Activated naive CD4-positive, alpha-beta T cell treated with anti-CD3 and anti-CD28 coated beads, Interleukin-2, amount 50 U/mL, for 24 hours (primary cell): Measurements from ENCODE around the gene PTPRM.

Experiments
- H3K27ac Mint-ChIP-seq: one replicate; pipeline ENCODE4 v1.8.0; 2021; ENCODE audit warnings: mild to moderate bottlenecking, mixed read lengths
- H3K27me3 Mint-ChIP-seq: one replicate; pipeline ENCODE4 v1.8.0; 2021; ENCODE audit warnings: mixed read lengths
- H3K36me3 Mint-ChIP-seq: one replicate; pipeline ENCODE4 v1.8.0; 2021; ENCODE audit warnings: mixed read lengths
- H3K4me1 Mint-ChIP-seq: one replicate; pipeline ENCODE4 v1.8.0; 2021; ENCODE audit warnings: mixed read lengths
- H3K4me3 Mint-ChIP-seq: one replicate; pipeline ENCODE4 v1.8.0; 2021; ENCODE audit warnings: mild to moderate bottlenecking, mixed read lengths
- H3K9me3 Mint-ChIP-seq: one replicate; pipeline ENCODE4 v1.8.0; 2021; ENCODE audit warnings: mixed read lengths

PTPRM gene

DNA sequence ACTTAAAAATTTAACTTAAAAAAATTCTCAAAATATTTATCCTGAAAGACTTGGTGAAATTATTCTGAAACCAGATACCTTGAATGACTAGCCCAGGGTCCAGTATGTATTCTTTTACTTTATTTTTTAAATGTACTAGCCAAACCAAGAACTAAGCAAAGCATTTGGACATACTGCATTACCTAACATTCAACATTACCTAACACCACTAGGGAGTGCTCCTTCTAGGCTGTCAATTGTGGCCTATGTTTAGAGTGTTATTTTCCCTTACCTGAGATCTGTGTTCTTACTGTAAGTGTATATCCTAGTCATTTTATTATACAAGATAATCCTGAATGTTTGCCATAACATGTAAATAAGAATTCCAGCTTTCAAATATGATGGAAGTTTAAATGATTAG is 496.6 kb downstream of the PTPRM start:
- no peak overlapping the region for H3K4me3 Mint-ChIP-seq
- no peaks in the 10 kb centered on the region for H3K4me1 Mint-ChIP-seq
- no peak overlapping the region for H3K27ac Mint-ChIP-seq
- H3K36me3 Mint-ChIP-seq = no peaks in the 10 kb centered on the region
- no peaks in the 10 kb centered on the region for H3K9me3 Mint-ChIP-seq
- no peaks in the 10 kb centered on the region for H3K27me3 Mint-ChIP-seq

DNA sequence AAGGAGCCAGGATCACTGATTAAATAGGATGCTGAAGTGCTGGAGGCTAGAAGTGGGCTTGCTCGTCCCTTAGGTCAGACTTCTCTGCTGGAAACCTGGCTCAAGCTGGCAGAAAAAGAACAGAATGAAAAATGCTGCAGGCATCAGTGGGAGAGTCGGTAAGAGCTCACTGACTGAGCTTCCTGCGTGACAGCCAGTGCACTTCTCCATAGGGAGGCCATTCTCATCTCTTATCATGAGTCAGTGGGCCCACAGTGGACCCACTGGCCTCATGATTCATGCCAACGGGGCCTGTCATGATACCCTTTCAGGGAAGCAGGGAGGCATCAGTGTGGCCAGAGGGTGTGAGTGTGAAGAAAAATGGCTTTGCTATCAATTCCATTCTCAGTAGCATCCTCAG is 498.2 kb downstream of the PTPRM start:
- Mint-ChIP-seq H3K27me3 (no peaks in the 10 kb centered on the region), H3K4me3 (no peak overlapping the region), H3K4me1 (no peaks in the 10 kb centered on the region), H3K27ac (no peak overlapping the region), H3K36me3 (no peaks in the 10 kb centered on the region), H3K9me3 (no peaks in the 10 kb centered on the region)

DNA sequence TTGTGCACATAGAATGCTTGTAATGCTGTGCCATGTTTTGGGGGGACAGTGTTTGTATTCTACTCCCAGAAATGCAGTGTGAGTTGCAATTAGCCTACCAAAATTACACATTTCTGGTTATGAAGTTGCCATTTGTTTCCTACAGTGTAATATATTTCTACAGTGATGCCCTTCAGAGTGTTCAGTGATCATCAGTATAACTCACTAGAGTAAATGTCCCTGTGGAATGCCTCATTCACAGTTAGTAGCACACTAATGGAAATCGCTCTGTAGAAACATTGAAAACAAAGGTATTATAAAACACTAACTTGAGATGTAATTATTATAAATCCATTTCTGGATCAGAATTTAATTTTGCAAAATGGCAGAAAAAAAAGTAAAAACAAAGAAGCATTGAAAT is 498.7 kb downstream of the PTPRM start:
- Mint-ChIP-seq H3K4me3 (no peak overlapping the region), H3K27ac (no peak overlapping the region), H3K4me1 (no peaks in the 10 kb centered on the region), H3K36me3 (no peaks in the 10 kb centered on the region), H3K9me3 (no peaks in the 10 kb centered on the region), H3K27me3 (no peaks in the 10 kb centered on the region)

DNA sequence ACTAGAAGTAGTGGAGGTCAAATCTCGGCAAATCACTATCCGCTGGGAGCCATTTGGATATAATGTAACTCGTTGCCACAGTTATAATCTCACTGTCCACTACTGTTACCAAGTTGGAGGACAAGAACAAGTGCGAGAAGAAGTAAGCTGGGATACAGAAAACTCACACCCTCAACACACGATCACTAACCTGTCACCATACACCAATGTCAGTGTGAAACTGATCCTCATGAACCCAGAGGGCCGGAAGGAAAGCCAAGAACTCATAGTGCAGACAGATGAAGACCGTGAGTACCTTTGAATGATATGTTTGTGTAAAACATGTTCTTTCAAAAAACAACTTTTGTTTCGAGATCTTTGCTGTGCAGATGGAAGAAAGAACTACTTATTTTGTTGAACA is 502.6 kb downstream of the PTPRM start:
- no peaks in the 10 kb centered on the region for H3K36me3 Mint-ChIP-seq
- H3K4me3 Mint-ChIP-seq = no peak overlapping the region

DNA sequence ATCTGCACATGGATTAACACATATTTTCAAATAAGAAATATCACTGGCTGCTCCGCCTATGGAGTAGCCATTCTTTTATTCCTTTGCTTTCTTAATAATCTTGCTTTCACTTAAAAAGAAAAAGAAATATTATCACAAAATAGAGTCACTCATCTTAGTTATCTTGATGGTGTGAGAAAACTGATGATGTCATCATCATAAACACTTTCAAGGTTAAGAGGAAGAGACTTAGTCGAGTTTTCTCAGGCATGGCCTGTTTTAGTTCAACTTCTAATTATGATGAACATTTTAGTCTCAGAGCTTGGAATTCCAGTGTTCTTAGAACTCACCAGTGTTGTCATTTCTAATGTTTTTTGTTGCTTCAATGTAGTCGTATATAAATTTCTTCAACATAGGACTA is 506.1 kb downstream of the PTPRM start:
- H3K36me3 Mint-ChIP-seq = no peaks in the 10 kb centered on the region
- no peak overlapping the region for H3K4me3 Mint-ChIP-seq
- H3K4me1 Mint-ChIP-seq = no peaks in the 10 kb centered on the region
- no peaks in the 10 kb centered on the region for H3K27me3 Mint-ChIP-seq
- H3K27ac Mint-ChIP-seq = no peak overlapping the region
- H3K9me3 Mint-ChIP-seq = no peaks in the 10 kb centered on the region

More for the DNA sequence above, 502.6 kb downstream of the PTPRM start:
- H3K27ac Mint-ChIP-seq = no peak overlapping the region
- H3K4me1 Mint-ChIP-seq = no peaks in the 10 kb centered on the region
- H3K9me3 Mint-ChIP-seq = no peaks in the 10 kb centered on the region
- no peaks in the 10 kb centered on the region for H3K27me3 Mint-ChIP-seq

DNA sequence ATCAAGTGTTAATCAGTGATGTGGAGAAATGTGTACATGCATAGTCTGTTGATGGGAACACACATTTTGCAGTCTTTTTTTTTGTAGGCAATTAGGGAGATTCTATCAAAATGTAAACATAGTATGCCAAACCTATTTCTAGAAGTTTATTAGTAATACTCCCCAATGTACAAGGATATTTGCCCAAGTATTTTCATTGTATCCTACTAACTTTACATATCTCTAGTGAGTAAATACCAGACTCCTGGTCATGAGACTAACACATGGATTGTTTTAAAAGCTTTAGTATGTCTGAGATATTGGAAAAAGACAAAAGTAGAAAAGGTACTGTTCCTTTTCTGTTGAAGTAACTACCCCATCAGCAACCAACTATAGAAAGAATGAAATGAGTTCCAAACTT is 513.0 kb downstream of the PTPRM start:
- no peak overlapping the region for H3K27ac Mint-ChIP-seq
- H3K36me3 Mint-ChIP-seq = no peaks in the 10 kb centered on the region
- H3K4me1 Mint-ChIP-seq = no peaks in the 10 kb centered on the region
- H3K27me3 Mint-ChIP-seq = no peaks in the 10 kb centered on the region
- no peak overlapping the region for H3K4me3 Mint-ChIP-seq
- H3K9me3 Mint-ChIP-seq = no peaks in the 10 kb centered on the region

DNA sequence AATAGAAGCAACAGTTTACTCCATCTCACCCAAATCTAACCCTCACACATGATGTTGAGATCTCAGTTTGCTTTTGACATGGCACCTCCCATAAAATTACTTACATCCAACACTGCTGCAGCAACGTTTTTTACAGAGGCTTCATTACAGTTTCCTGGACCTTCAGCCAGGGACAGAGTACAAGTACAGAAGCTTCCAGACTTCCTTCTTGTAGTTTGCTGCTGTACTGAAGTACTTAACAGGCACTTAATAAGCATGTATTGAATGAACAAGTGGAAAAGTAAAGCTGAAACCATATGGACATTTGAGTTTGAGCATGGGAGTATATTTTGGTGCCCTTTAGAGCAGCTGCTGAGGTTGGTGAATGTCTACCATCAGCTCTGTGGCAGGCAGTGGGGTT is 514.2 kb downstream of the PTPRM start:
- Mint-ChIP-seq H3K9me3 (no peaks in the 10 kb centered on the region), H3K27ac (no peak overlapping the region), H3K4me1 (no peaks in the 10 kb centered on the region), H3K36me3 (no peaks in the 10 kb centered on the region), H3K27me3 (no peaks in the 10 kb centered on the region), H3K4me3 (no peak overlapping the region)

DNA sequence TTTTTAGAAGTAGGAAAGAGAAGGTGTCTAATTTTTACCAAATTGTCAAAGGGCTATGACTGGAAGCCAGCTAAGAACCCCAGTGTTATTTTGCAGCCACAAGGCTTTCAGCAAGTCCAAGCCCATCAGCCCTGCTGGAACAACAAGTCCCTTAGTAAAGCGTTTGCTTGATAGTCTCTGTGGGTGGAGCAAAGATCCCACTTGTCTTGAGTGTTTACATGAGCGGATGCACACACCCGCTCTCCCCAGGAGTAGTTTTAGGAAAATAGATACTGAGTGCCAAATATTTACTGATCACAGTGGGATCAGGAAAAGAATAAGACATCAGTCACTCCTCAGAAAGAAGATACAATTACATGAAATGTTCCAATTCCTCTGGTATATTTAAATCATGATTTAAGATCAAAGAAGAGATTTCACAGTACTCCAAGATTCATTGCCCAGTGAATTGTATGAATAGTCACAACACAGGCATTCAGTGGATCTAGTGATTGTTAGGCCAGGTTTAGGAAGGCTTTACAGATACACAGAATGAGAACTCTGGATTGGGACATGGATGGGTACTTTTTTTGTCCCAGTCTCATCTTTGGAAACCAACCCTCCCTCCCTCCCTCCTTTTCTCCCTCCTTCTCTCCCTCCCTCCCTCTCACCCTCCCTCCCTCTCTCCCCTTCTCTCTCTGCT is 514.9 kb downstream of the PTPRM start:
- H3K4me1 Mint-ChIP-seq = no peaks in the 10 kb centered on the region
- H3K27ac Mint-ChIP-seq = no peak overlapping the region
- no peaks in the 10 kb centered on the region for H3K36me3 Mint-ChIP-seq
- no peak overlapping the region for H3K4me3 Mint-ChIP-seq
- no peaks in the 10 kb centered on the region for H3K9me3 Mint-ChIP-seq
- no peaks in the 10 kb centered on the region for H3K27me3 Mint-ChIP-seq

DNA sequence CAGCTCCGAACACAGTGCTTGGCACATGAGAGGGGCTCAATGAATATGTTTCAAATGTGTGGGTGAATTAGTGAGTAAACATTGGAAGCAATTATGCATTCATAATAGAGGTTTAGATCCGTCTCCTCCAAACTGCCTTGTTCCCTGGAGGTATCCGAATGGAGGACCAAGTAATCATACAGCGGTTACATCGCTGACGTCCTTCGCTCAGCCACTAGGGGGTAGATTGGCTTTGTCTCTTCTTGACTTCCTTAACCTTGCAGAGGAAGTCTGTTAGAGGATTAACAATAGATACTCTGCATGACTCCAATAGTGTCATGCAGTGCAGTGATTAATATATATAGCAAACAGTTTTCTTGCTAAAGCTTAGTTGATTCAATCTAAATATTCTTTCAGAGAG is 517.0 kb downstream of the PTPRM start:
- Mint-ChIP-seq H3K27me3 (no peaks in the 10 kb centered on the region), H3K27ac (no peak overlapping the region), H3K4me3 (no peak overlapping the region)

DNA sequence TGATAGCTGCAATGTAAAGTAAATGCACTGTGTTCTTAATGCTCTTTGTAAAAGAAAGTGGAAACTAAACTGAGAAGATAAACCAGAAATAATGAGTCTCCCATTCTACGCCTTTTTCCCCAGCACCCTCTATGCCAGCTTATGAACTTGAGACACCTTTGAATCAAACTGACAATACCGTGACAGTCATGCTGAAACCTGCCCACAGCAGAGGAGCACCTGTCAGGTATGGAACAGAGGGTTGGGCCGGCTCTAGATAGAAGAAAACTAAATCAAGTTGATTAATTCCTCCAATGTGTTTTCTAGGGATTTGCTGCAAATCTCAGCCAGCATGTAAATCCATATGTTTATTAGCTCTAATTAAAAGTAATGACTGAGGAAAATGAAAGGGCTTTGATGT is 521.5 kb downstream of the PTPRM start:
- Mint-ChIP-seq H3K4me1 (no peaks in the 10 kb centered on the region), H3K9me3 (no peaks in the 10 kb centered on the region), H3K36me3 (peaks cover 2% of the 10 kb centered on the region), H3K4me3 (no peak overlapping the region), H3K27me3 (no peaks in the 10 kb centered on the region), H3K27ac (no peak overlapping the region)

More for the DNA sequence above, 517.0 kb downstream of the PTPRM start:
- Mint-ChIP-seq H3K9me3 (no peaks in the 10 kb centered on the region), H3K4me1 (no peaks in the 10 kb centered on the region), H3K36me3 (no peaks in the 10 kb centered on the region)

DNA sequence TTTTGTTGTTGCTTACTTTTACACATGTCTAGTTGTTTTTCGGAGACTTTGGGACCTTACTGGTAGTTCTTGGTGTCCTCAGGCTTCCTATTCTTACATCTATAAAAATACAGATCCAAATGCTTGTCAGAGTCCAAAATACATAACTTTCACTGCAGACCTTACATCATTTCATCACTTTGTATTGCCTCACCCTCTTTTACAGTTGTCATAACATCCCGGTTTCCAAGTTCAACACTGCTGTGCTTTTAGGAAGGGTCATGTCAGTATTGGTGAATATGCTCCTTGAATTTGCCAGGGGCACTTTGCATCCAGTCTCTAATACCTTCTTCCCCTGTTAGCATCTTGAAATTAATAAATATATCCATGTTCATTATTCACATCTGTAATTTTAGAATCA is 523.9 kb downstream of the PTPRM start:
- Mint-ChIP-seq H3K27ac (no peak overlapping the region), H3K36me3 (peaks cover 2% of the 10 kb centered on the region), H3K4me1 (no peaks in the 10 kb centered on the region), H3K4me3 (no peak overlapping the region), H3K27me3 (no peaks in the 10 kb centered on the region), H3K9me3 (no peaks in the 10 kb centered on the region)

DNA sequence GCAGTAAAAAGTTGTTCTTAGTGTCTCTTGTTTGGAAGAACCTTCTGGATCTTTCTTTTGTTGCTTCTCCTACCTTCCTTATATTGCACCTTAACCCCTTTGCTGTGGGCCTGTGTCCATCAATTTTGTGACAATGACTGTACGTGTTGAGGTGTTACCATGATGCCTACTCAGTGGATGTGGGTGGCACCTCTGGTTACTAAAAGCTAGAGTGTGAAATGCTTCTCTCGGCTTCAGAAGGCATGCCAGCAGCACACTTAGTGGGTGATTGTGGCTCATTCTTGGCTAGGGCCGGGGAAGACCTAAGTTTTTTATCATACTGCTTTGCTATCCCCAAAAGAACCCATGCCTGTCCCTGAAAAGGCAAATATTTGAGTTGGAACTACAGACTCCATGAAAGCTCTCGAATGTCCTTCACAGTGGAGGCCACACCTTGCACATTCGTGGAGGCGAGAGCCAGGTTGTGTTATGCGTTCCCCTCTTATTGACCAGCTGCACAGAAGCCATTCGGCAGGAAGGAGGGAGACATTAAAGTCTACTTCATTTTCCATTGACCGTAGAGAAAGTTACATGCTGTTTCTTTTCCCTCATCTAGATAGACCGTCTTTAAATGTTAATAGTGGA is 528.9 kb downstream of the PTPRM start:
- Mint-ChIP-seq H3K27me3 (no peaks in the 10 kb centered on the region), H3K9me3 (no peaks in the 10 kb centered on the region), H3K4me1 (no peaks in the 10 kb centered on the region), H3K4me3 (no peak overlapping the region), H3K36me3 (peaks cover 2% of the 10 kb centered on the region), H3K27ac (no peak overlapping the region)

DNA sequence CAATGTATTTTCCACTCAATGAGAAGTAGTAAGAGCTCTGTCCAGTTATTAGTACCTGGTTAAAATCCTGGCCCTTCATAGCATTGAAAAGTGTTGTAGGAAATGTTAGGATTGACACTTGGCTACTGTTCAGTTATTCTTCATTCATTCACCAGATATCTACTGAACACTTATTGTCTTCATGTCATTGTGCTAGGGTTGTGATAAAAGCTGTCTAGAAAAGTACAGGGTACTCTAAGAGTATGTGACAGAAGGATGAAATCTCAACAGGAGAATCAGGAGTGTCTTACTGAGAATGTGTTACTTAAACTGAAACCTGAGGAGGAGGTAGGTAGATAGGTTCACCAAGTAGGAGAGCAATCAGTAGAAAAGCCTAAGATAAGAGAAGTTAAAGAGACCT is 530.3 kb downstream of the PTPRM start:
- Mint-ChIP-seq H3K4me3 (no peak overlapping the region), H3K36me3 (no peaks in the 10 kb centered on the region)

DNA sequence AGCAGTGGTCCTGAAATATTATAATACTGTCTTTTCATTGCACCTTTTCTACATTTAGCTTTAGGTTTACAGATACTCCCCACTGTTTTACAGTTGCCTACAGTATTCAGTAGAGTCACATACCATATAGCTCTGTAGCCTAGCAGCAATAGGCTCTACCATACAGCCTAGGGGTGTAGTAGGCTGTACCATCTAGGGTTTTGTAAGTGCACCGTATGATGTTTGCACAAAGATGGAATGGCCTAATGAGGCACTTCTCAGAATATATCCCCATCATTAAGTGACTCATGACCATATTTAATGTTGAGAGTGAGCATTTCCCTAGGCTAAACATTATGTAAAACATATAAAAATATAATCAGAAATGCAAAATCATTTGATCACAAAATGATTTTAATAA is 530.8 kb downstream of the PTPRM start:
- Mint-ChIP-seq H3K27me3 (no peaks in the 10 kb centered on the region), H3K9me3 (no peaks in the 10 kb centered on the region), H3K36me3 (no peaks in the 10 kb centered on the region), H3K4me3 (no peak overlapping the region), H3K27ac (no peak overlapping the region), H3K4me1 (no peaks in the 10 kb centered on the region)

More for the DNA sequence above, 530.3 kb downstream of the PTPRM start:
- Mint-ChIP-seq H3K27ac (no peak overlapping the region), H3K4me1 (no peaks in the 10 kb centered on the region), H3K9me3 (no peaks in the 10 kb centered on the region), H3K27me3 (no peaks in the 10 kb centered on the region)

DNA sequence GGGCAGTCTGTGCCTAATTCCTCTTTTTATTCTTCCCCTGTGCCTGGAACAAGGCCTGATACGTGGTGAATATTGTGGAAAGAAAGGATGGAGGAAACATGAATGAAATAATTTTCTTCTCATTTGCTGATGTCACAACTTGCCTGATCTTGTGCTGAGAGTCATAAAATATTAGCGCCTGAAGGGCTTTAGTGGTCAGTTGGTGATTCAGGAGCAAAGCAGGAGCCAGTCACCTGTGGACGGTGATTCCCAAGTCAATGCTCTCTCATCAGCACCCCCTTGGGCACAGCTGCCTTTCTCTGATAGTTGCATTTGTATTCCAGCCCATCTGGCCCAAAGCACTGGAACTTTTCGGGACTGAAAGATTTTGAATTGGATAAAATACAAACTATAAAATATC is 539.5 kb downstream of the PTPRM start:
- Mint-ChIP-seq H3K4me1 (no peaks in the 10 kb centered on the region), H3K4me3 (no peak overlapping the region), H3K27me3 (no peaks in the 10 kb centered on the region), H3K27ac (no peak overlapping the region), H3K36me3 (no peaks in the 10 kb centered on the region), H3K9me3 (no peaks in the 10 kb centered on the region)

DNA sequence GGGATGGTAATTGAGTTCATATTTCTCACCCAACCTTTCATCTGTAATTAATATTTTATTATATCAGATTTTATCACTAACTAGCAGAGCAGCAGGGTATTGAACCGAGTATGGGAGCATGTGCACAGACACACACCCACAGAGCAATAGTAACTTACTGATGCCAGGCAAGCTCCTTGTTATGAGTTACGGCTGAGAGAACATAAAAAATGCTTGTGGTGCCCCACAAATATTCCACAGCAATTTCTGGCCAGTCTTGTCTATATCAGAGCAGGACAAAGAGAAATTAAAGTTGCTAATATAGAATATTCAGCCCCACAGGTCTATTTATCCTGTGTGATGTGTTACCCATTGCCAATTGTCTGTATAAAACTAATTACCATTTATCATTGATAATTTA is 540.3 kb downstream of the PTPRM start:
- H3K36me3 Mint-ChIP-seq = no peaks in the 10 kb centered on the region
- H3K27ac Mint-ChIP-seq = no peak overlapping the region
- H3K27me3 Mint-ChIP-seq = no peaks in the 10 kb centered on the region
- no peaks in the 10 kb centered on the region for H3K9me3 Mint-ChIP-seq
- H3K4me3 Mint-ChIP-seq = no peak overlapping the region
- H3K4me1 Mint-ChIP-seq = no peaks in the 10 kb centered on the region

DNA sequence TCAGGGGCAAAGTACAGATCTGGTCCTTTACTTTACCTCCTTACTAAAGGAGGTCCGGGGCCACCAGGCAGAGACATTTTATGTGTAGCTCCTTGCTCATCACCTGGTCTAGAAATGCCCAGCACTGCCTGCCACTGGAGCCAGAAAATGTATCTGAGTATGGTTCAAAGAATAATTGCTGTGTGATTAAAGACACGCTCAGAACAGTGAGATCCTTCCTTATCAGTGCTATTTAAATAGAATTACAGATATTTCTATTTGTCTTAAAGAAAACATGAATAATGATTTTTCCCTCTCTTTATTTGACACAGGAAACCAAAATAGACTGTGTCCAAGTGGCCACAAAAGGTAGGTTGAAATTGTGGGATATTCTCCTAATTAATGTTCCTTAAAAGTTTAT is 547.4 kb downstream of the PTPRM start:
- no peaks in the 10 kb centered on the region for H3K27me3 Mint-ChIP-seq
- H3K9me3 Mint-ChIP-seq = no peaks in the 10 kb centered on the region
- H3K4me1 Mint-ChIP-seq = no peaks in the 10 kb centered on the region
- H3K36me3 Mint-ChIP-seq = no peaks in the 10 kb centered on the region
- H3K4me3 Mint-ChIP-seq = no peak overlapping the region
- no peak overlapping the region for H3K27ac Mint-ChIP-seq
